Parathyroid adenoma (tissue), 2 donors: ENCODE data around the gene EMD.

ENCODE experiments used
- H2AFZ ChIP-seq: fragments of 300-600 bp; sonication (generic); one replicate; pipeline ENCODE4 v1.7.0; 2017; ENCODE audit warnings: antibody characterized with exemption, mild to moderate bottlenecking
- H3K27ac ChIP-seq: fragments of 300-600 bp; sonication (generic); one replicate; pipeline ENCODE4 v1.7.0; 2017
- H3K27me3 ChIP-seq: fragments of 300-600 bp; sonication (generic); one replicate; pipeline ENCODE4 v1.7.0; 2017; ENCODE audit warnings: low read length; ENCODE audit not compliant: control insufficient read depth, insufficient read depth
- H3K36me3 ChIP-seq: fragments of 300-600 bp; sonication (generic); one replicate; pipeline ENCODE4 v1.7.0; 2017; ENCODE audit warnings: low read length; ENCODE audit not compliant: control insufficient read depth, insufficient read depth
- H3K4me1 ChIP-seq: fragments of 300-600 bp; sonication (generic); one replicate; pipeline ENCODE4 v1.7.0; 2017; ENCODE audit warnings: control low read depth
- H3K4me2 ChIP-seq: fragments of 300-600 bp; sonication (generic); one replicate; pipeline ENCODE4 v1.7.0; 2017; ENCODE audit warnings: low read length
- H3K4me3 ChIP-seq: fragments of 300-600 bp; sonication (generic); one replicate; pipeline ENCODE4 v1.7.0; 2017; ENCODE audit warnings: low read depth, low read length
- H3K79me2 ChIP-seq: fragments of 300-600 bp; sonication (generic); one replicate; pipeline ENCODE4 v1.7.0; 2017; ENCODE audit warnings: control low read depth
- H3K9ac ChIP-seq: fragments of 300-600 bp; sonication (generic); one replicate; pipeline ENCODE4 v1.7.0; 2017; ENCODE audit warnings: mild to moderate bottlenecking
- H3K9me3 ChIP-seq: fragments of 300-600 bp; sonication (generic); one replicate; pipeline ENCODE4 v1.7.0; 2017; ENCODE audit warnings: low read length; ENCODE audit not compliant: control insufficient read depth
- CTCF ChIP-seq: fragments of 300-600 bp; sonication (generic); IDR thresholded peaks from one replicate; pipeline ENCODE4 v1.7.0; 2017; ENCODE audit warnings: antibody characterized with exemption, mild to moderate bottlenecking
- donor health status: primary hyperparathyroidism.

Gene EMD

GRCh38 chrX:154401045-154401799 is 22.1 kb downstream of the EMD start:
- no peaks in the 10 kb centered on the region for H3K4me1 ChIP-seq
- no peaks in the 10 kb centered on the region for H3K79me2 ChIP-seq
- no peak overlapping the region for H3K27ac ChIP-seq
- no peak for TF ChIP-seq CTCF
- H3K4me3 ChIP-seq: no peak overlapping the region
- H2AFZ ChIP-seq: no peak overlapping the region
- H3K36me3 ChIP-seq: no peaks in the 10 kb centered on the region
- H3K9ac ChIP-seq: no peak overlapping the region
- no peaks in the 10 kb centered on the region for H3K9me3 ChIP-seq
- H3K27me3 ChIP-seq: no peaks in the 10 kb centered on the region
- no peak overlapping the region for H3K4me2 ChIP-seq

GRCh38 chrX:154401918-154402621 is 23.0 kb downstream of the EMD start:
- H3K9ac ChIP-seq: no peak overlapping the region
- no peak overlapping the region for H3K27ac ChIP-seq
- H3K79me2 ChIP-seq: no peaks in the 10 kb centered on the region
- no peaks in the 10 kb centered on the region for H3K9me3 ChIP-seq
- no peak overlapping the region for H3K4me2 ChIP-seq
- H3K4me1 ChIP-seq: no peaks in the 10 kb centered on the region
- no peaks in the 10 kb centered on the region for H3K36me3 ChIP-seq
- no peak for TF ChIP-seq CTCF
- H2AFZ ChIP-seq: no peak overlapping the region
- H3K4me3 ChIP-seq: no peak overlapping the region
- H3K27me3 ChIP-seq: no peaks in the 10 kb centered on the region

- Histone ChIP-seq H3K4me3 (no peak overlapping the region), H2AFZ (no peak overlapping the region), H3K27ac (no peak overlapping the region), H3K4me2 (no peak overlapping the region), H3K36me3 (no peaks in the 10 kb centered on the region), H3K9me3 (no peaks in the 10 kb centered on the region), H3K4me1 (no peaks in the 10 kb centered on the region), H3K9ac (no peak overlapping the region), H3K27me3 (no peaks in the 10 kb centered on the region), H3K79me2 (no peaks in the 10 kb centered on the region)
- TF ChIP-seq CTCF: no peak
Observed at GRCh38 chrX:154402622-154403127, 23.6 kb downstream of the EMD start.

GRCh38 chrX:154403192-154403591 is 24.1 kb downstream of the EMD start:
- H3K79me2 ChIP-seq: no peaks in the 10 kb centered on the region
- no peaks in the 10 kb centered on the region for H3K4me1 ChIP-seq
- no peak overlapping the region for H2AFZ ChIP-seq
- H3K4me2 ChIP-seq: no peak overlapping the region
- H3K9ac ChIP-seq: no peak overlapping the region
- no peak overlapping the region for H3K27ac ChIP-seq
- H3K36me3 ChIP-seq: no peaks in the 10 kb centered on the region
- H3K27me3 ChIP-seq: no peaks in the 10 kb centered on the region
- no peak overlapping the region for H3K4me3 ChIP-seq
- H3K9me3 ChIP-seq: no peaks in the 10 kb centered on the region
- no peak for TF ChIP-seq CTCF
